GM19238 (cell line): ENCODE measurements around the gene MLLT10.
"Not testable (repeated sequence)": the region's sequence is repeated elsewhere in the genome, so short reads cannot be mapped to it uniquely, and the experiment has no call there.

Experiments used
- DNase-seq: peaks from one replicate; pipeline ENCODE4 v3.0.0; 2011; ENCODE audit warnings: low spot score; ENCODE audit not compliant: insufficient read length

MLLT10 gene

GRCh38 chr10:21527598-21528235 lies 6.3 kb upstream of the MLLT10 start:
- DNase-seq, result no peak

GRCh38 chr10:21528236-21529031 lies 5.6 kb upstream of the MLLT10 start:
- DNase-seq, result no peak

- no peak for DNase-seq
Measured at GRCh38 chr10:21529032-21529910, 4.8 kb upstream of the MLLT10 start.

- DNase-seq, result no peak
Measured at GRCh38 chr10:21530168-21530567, 3.9 kb upstream of the MLLT10 start.

- DNase-seq, result no peak
Measured at GRCh38 chr10:21530641-21531040, 3.4 kb upstream of the MLLT10 start.

GRCh38 chr10:21531164-21531563 lies 2.9 kb upstream of the MLLT10 start:
- no peak for DNase-seq

- no peak for DNase-seq
Measured at GRCh38 chr10:21532694-21533466, 1.2 kb upstream of the MLLT10 start.

- no peak for DNase-seq
Measured at GRCh38 chr10:21534280-21534586, 201 bp downstream of the MLLT10 start.

GRCh38 chr10:21534604-21535493 lies 817 bp downstream of the MLLT10 start:
- DNase-seq, result no peak

GRCh38 chr10:21535494-21535965 lies 1.5 kb downstream of the MLLT10 start:
- no peak for DNase-seq

GRCh38 chr10:21535976-21536375 lies 1.9 kb downstream of the MLLT10 start:
- not testable (repeated sequence) for DNase-seq

GRCh38 chr10:21536874-21537273 lies 2.8 kb downstream of the MLLT10 start:
- no peak for DNase-seq

- not testable (repeated sequence) for DNase-seq
Measured at GRCh38 chr10:21540701-21541100, 6.7 kb downstream of the MLLT10 start.

- DNase-seq, result no peak
Measured at GRCh38 chr10:21547246-21547645, 13.2 kb downstream of the MLLT10 start.

- no peak for DNase-seq
Measured at GRCh38 chr10:21552638-21553037, 18.6 kb downstream of the MLLT10 start.

- DNase-seq, result no peak
Measured at GRCh38 chr10:21556527-21556926, 22.5 kb downstream of the MLLT10 start.

- DNase-seq, result not testable (repeated sequence)
Measured at GRCh38 chr10:21558984-21559383, 25.0 kb downstream of the MLLT10 start.

- no peak for DNase-seq
Measured at GRCh38 chr10:21570761-21571521, 36.9 kb downstream of the MLLT10 start.

- DNase-seq, result no peak
Measured at GRCh38 chr10:21572578-21572977, 38.5 kb downstream of the MLLT10 start.
